Hepatocyte (in vitro differentiated cells): Measurements from ENCODE around the gene ADAMTSL3. TPM values are rescaled to one million over a fixed set of nuclear protein-coding genes. Genes with fewer than 3 reads are reported as not detected.

Experiments used
- DNase-seq: peaks from one replicate; pipeline ENCODE4 v3.0.0-alpha.2; 2016; ENCODE audit warnings: low spot score
- H2AFZ ChIP-seq: fragments of 200-600 bp; sonication (generic); 2 replicates; pipeline ENCODE4 v1.6.0; 2016; ENCODE audit warnings: antibody characterized with exemption, mild to moderate bottlenecking
- H3K27ac ChIP-seq: fragments of 200-600 bp; sonication (generic); 2 replicates; pipeline ENCODE4 v1.5.1; 2016; ENCODE audit warnings: mild to moderate bottlenecking
- H3K27me3 ChIP-seq: fragments of 200-600 bp; sonication (generic); 2 replicates; pipeline ENCODE4 v1.6.1; 2016
- H3K36me3 ChIP-seq: fragments of 200-600 bp; sonication (generic); replicated peaks from 2 replicates; pipeline ENCODE4 v1.5.1; 2016; ENCODE audit warnings: low read depth; ENCODE audit not compliant: insufficient read depth
- H3K4me1 ChIP-seq: fragments of 200-600 bp; sonication (generic); 2 replicates; pipeline ENCODE4 v1.5.1; 2016; ENCODE audit warnings: mild to moderate bottlenecking, moderate library complexity; ENCODE audit not compliant: insufficient read depth
- H3K4me2 ChIP-seq: fragments of 200-600 bp; sonication (generic); 2 replicates; pipeline ENCODE4 v1.6.0; 2016
- H3K4me3 ChIP-seq: fragments of 200-600 bp; sonication (generic); 2 replicates; pipeline ENCODE4 v1.5.1; 2016; ENCODE audit warnings: mild to moderate bottlenecking
- H3K79me2 ChIP-seq: fragments of 200-600 bp; sonication (generic); 2 replicates; pipeline ENCODE4 v1.6.0; 2017; ENCODE audit warnings: mild to moderate bottlenecking
- H3K9me2 ChIP-seq: fragments of 200-600 bp; sonication (generic); replicated peaks from 2 replicates; pipeline ENCODE4 v1.6.0; 2017; ENCODE audit warnings: mild to moderate bottlenecking; ENCODE audit not compliant: insufficient read depth
- H3K9me3 ChIP-seq: fragments of 200-600 bp; sonication (generic); 2 replicates; pipeline ENCODE4 v1.5.1; 2016; ENCODE audit warnings: low read depth, mild to moderate bottlenecking
- H4K20me1 ChIP-seq: fragments of 200-600 bp; sonication (generic); 2 replicates; pipeline ENCODE4 v1.6.0; 2016; ENCODE audit warnings: mild to moderate bottlenecking; ENCODE audit not compliant: insufficient read depth, poor library complexity, severe bottlenecking
- EZH2 ChIP-seq: fragments of 200-600 bp; sonication (generic); IDR thresholded peaks from 2 replicates; pipeline ENCODE4 v1.6.1; 2016; ENCODE audit warnings: antibody characterized with exemption, mild to moderate bottlenecking, borderline replicate concordance
- EZH2phosphoT487 ChIP-seq: fragments of 200-600 bp; sonication (generic); IDR thresholded peaks from one replicate; pipeline ENCODE4 v1.6.1; 2018; ENCODE audit warnings: antibody characterized with exemption, mild to moderate bottlenecking, low read depth, moderate library complexity; ENCODE audit not compliant: unreplicated experiment, severe bottlenecking
- WGBS: methylation state at CpG from one replicate; pipeline ENCODE4 v1.1.6; 2016; ENCODE audit warnings: low lambda C conversion rate; ENCODE audit errors: missing lambda C conversion rate; 5-methylcytosine and 5-hydroxymethylcytosine counted together
- polyA plus RNA-seq: library from polyadenylated mRNA; unstranded; fragments of >200 nt; fragmentation: Nextera tagmentation; extraction: Ambion mirVana; gene quantifications from 2 replicates; pipeline ENCODE4 v1.2.1, GENCODE V29; 2016
- total RNA-seq: library from RNA; depleted of rRNA; stranded (reverse); fragments of >200 nt; gene quantifications from 2 replicates; pipeline ENCODE4 v1.2.3, GENCODE V29; 2014
- TF ChIP-seq, protein P1 (sequence below): fragments of 200-600 bp; sonication (generic); IDR thresholded peaks from 2 replicates; pipeline ENCODE4 v1.5.1; 2016; ENCODE audit warnings: antibody characterized with exemption, mild to moderate bottlenecking; ENCODE audit not compliant: poor library complexity

The ADAMTSL3 gene
- total and polyA plus RNA-seq, 2 experiments from 2014 or later: 5.0 to 5.2 TPM

DNA sequence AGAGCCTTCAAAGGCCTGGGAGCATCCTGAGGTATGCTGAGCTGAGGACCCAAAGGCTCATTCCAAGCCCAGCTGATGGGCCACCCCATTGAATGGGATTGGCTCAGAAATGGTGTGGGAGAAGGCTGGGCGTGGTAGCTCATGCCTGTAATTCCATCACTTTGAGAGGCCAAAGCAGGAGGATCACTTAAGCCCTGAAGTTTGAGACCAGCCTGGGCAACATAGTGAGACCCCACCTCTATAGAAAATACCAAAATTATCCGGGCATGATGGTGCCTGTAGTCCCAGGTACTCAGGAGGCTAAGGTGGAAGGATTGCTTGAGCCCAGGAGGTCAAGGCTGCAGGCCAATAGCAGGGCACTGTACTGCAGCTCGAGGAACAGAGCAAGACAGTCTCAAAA, 43.8 kb upstream of the ADAMTSL3 start:
- H3K9me3 ChIP-seq: no peaks in the 10 kb centered on the region
- 86% methylated on average over 3 of the region's 3 CpGs for WGBS
- DNase-seq: no peak
- no peak overlapping the region for H3K27ac ChIP-seq
- no peak overlapping the region for H3K4me3 ChIP-seq
- H3K27me3 ChIP-seq: no peaks in the 10 kb centered on the region
- no peaks in the 10 kb centered on the region for H3K4me1 ChIP-seq
- no peaks in the 10 kb centered on the region for H3K79me2 ChIP-seq
- no peaks in the 10 kb centered on the region for H3K9me2 ChIP-seq
- TF ChIP-seq EZH2phosphoT487: no peak
- TF ChIP-seq EZH2: no peak
- TF ChIP-seq, protein P1, sequence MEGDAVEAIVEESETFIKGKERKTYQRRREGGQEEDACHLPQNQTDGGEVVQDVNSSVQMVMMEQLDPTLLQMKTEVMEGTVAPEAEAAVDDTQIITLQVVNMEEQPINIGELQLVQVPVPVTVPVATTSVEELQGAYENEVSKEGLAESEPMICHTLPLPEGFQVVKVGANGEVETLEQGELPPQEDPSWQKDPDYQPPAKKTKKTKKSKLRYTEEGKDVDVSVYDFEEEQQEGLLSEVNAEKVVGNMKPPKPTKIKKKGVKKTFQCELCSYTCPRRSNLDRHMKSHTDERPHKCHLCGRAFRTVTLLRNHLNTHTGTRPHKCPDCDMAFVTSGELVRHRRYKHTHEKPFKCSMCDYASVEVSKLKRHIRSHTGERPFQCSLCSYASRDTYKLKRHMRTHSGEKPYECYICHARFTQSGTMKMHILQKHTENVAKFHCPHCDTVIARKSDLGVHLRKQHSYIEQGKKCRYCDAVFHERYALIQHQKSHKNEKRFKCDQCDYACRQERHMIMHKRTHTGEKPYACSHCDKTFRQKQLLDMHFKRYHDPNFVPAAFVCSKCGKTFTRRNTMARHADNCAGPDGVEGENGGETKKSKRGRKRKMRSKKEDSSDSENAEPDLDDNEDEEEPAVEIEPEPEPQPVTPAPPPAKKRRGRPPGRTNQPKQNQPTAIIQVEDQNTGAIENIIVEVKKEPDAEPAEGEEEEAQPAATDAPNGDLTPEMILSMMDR: no peak
- H2AFZ ChIP-seq: no peak overlapping the region
- H3K36me3 ChIP-seq: no peaks in the 10 kb centered on the region
- H3K4me2 ChIP-seq: no peak overlapping the region
- no peaks in the 10 kb centered on the region for H4K20me1 ChIP-seq

DNA sequence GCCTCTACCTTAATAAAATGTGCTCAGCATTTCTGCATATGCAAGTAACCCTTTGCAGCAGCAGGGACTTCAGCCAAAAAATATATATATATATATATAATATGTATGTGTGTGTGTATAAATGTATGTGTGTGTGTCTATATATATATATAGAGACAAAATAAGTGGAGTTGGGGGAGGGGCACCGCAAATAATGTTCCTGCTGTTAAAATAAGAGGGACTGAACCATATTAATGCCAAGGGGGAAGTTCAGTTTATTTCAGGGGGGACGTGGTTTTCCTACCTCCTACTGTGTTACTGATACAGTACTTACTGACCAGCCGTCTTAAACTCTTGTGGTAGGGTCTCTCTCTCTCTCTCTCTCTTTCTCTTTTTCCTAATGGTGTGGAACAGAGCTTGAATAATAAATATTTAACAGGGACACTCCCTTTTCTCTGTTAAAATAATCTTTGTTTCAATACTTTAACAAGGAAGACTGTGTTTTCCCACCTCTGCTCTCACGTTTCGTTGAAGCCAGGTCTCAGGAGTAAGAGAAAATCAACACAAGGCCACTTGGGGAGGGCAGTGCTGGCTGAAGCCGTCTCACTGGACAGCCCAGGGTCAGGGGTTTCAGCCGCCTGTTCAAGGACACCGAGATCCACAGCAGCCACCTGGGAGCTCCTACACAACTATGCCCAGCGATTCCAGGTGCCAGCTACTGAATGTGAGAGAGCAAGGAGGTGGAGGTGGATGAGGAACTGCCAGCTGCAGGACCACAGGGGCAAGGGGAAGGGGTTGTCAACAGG, 42.8 kb upstream of the ADAMTSL3 start:
- no peak for TF ChIP-seq EZH2
- TF ChIP-seq EZH2phosphoT487: no peak
- Histone ChIP-seq H3K4me3 (no peak overlapping the region), H2AFZ (no peak overlapping the region), H3K27ac (no peak overlapping the region), H3K36me3 (no peaks in the 10 kb centered on the region), H3K4me1 (no peaks in the 10 kb centered on the region), H4K20me1 (no peaks in the 10 kb centered on the region), H3K9me3 (no peaks in the 10 kb centered on the region), H3K9me2 (no peaks in the 10 kb centered on the region), H3K4me2 (no peak overlapping the region), H3K27me3 (no peaks in the 10 kb centered on the region), H3K79me2 (no peaks in the 10 kb centered on the region)
- 81% methylated on average over 9 of the region's 9 CpGs for WGBS
- DNase-seq: no peak

DNA sequence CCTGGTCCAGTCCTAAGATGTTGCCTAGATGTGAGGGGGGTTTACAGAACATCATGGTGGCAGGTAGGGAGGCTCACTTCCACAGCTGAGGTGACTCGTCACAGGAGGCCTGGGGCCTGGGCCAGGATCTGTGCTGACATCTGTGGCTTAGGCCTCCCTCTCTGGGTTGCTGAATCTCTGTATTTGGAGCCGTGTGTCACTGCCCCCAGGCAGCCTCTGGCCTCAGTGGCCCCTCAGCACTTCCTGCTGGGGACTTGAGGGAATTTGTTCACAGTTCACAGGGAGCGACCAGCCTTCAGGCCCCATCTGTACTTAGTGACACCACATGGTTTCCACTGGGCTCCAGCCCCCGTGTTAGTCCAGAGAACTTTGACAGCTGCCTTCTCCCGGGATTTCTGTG, 41.7 kb upstream of the ADAMTSL3 start:
- no peaks in the 10 kb centered on the region for H3K4me1 ChIP-seq
- H3K9me2 ChIP-seq: no peaks in the 10 kb centered on the region
- no peak overlapping the region for H3K4me2 ChIP-seq
- H3K4me3 ChIP-seq: no peak overlapping the region
- H3K79me2 ChIP-seq: no peaks in the 10 kb centered on the region
- H3K9me3 ChIP-seq: no peaks in the 10 kb centered on the region
- TF ChIP-seq EZH2phosphoT487 (no peak), EZH2 (no peak)
- TF ChIP-seq, protein P1: no peak
- no peak overlapping the region for H3K27ac ChIP-seq
- DNase-seq: no peak
- H4K20me1 ChIP-seq: no peaks in the 10 kb centered on the region
- no peak overlapping the region for H2AFZ ChIP-seq
- 88% methylated on average over 5 of the region's 5 CpGs for WGBS
- H3K36me3 ChIP-seq: no peaks in the 10 kb centered on the region
- no peaks in the 10 kb centered on the region for H3K27me3 ChIP-seq

DNA sequence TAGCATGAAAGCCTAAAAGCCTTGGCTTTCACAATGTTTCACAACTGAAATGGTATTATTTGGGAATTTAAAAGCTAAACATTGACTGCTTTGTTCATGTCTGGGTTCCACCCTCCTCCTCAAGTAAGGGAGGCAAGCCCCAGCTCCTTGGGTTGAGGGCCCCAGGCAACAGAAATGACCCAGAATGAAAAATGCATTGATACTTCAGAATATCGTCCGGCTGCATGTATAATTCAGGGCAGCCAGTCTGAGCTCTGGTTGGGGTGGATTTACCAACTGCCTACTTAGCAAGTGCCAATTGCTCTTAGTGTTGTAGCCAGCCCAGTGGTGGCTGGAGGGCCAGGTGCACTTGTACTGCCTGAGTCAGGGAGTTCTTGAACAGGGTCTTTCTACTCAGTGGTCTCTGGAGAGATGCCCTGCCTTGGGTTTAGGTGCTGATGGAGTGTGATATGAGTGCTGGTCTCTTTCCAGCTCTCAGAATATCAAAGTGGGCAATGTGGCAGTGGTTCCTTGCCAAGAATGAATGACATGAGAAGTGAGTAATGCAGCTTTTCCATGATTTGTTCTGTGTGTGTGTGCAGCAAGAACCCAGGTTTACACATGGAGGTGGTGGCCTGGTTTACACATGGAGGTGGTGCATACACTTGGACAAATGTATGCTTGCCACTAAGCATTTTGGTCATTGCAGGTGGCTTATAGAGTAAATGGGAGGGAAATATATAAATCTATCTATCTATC, 40.9 kb upstream of the ADAMTSL3 start:
- no peak overlapping the region for H3K4me3 ChIP-seq
- H4K20me1 ChIP-seq: no peaks in the 10 kb centered on the region
- H2AFZ ChIP-seq: no peak overlapping the region
- no peaks in the 10 kb centered on the region for H3K27me3 ChIP-seq
- H3K27ac ChIP-seq: no peak overlapping the region
- TF ChIP-seq, protein P1: no peak
- TF ChIP-seq EZH2 (no peak), EZH2phosphoT487 (no peak)
- WGBS: 98% methylated on average over 2 of the region's 2 CpGs
- no peaks in the 10 kb centered on the region for H3K79me2 ChIP-seq
- DNase-seq: no peak
- no peaks in the 10 kb centered on the region for H3K9me2 ChIP-seq
- H3K4me1 ChIP-seq: no peaks in the 10 kb centered on the region
- no peaks in the 10 kb centered on the region for H3K9me3 ChIP-seq
- no peaks in the 10 kb centered on the region for H3K36me3 ChIP-seq
- no peak overlapping the region for H3K4me2 ChIP-seq
